Activated T-helper 17 cell treated with anti-CD3 and anti-CD28 coated beads, Interleukin-2, amount 50 U/mL, for 72 hours (primary cell): ENCODE results near the gene ITGA8. TPM values are rescaled to one million over a fixed set of nuclear protein-coding genes. Genes with fewer than 3 reads are reported as not detected.
"Not testable (repeated sequence)": the region's sequence is repeated elsewhere in the genome, so short reads cannot be mapped to it uniquely, and the experiment has no call there.

Source experiments
- ATAC-seq: fragments of 150-1000 bp; cut with Tn5 transposase; replicated peaks from 2 replicates; pipeline ENCODE4 v1.10.0; 2021; ENCODE audit warnings: mild to moderate bottlenecking, moderate library complexity
- H3K27ac Mint-ChIP-seq: one replicate; pipeline ENCODE4 v1.8.0; 2022; ENCODE audit warnings: mixed read lengths
- H3K27me3 Mint-ChIP-seq: one replicate; pipeline ENCODE4 v1.8.0; 2022; ENCODE audit warnings: mixed read lengths
- H3K36me3 Mint-ChIP-seq: one replicate; pipeline ENCODE4 v1.8.0; 2022; ENCODE audit warnings: low read depth, mild to moderate bottlenecking, mixed read lengths
- H3K4me1 Mint-ChIP-seq: one replicate; pipeline ENCODE4 v1.8.0; 2022; ENCODE audit warnings: mixed read lengths
- H3K4me3 Mint-ChIP-seq: one replicate; pipeline ENCODE4 v1.8.0; 2022; ENCODE audit warnings: mild to moderate bottlenecking, mixed read lengths
- H3K9me3 Mint-ChIP-seq: one replicate; pipeline ENCODE4 v1.8.0; 2022; ENCODE audit warnings: mixed read lengths
- total RNA-seq, 2 donors: library from RNA; stranded (reverse); gene quantifications; one replicate each; pipeline ENCODE4 v1.2.3, GENCODE V29; 2022

Gene ITGA8
- total RNA-seq, 2 donors from 2014 or later = not detected

DNA sequence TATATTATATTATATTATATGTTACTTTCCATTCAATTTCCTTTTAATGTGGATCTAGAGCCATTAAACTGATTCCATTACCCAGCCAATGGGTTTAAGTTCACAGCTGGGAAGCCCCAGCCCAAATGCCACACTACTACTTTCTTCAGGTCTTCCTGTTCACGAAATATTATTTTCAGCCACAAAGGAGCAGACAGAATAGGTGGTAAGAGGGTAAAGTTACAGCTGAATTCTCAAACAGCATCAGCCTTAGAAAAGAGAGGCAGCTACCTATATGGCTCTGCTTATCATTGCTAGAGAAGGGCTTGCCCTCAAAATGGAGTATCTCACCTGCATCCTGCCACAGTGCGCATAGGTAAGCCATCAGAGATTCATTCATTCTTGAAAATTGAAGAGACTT, 128.3 kb downstream of the ITGA8 start:
- Mint-ChIP-seq H3K9me3 (no peaks in the 10 kb centered on the region), H3K36me3 (no peaks in the 10 kb centered on the region), H3K4me3 (no peak overlapping the region), H3K27me3 (peaks cover 19% of the 10 kb centered on the region), H3K27ac (no peak overlapping the region), H3K4me1 (no peaks in the 10 kb centered on the region)
- ATAC-seq = no peak

- Mint-ChIP-seq H3K4me3 (no peak overlapping the region), H3K27me3 (peaks cover 8% of the 10 kb centered on the region), H3K4me1 (no peaks in the 10 kb centered on the region), H3K27ac (no peak overlapping the region), H3K36me3 (no peaks in the 10 kb centered on the region), H3K9me3 (no peaks in the 10 kb centered on the region)
- no peak for ATAC-seq
These were observed 130.8 kb downstream of the ITGA8 start for GRCh38 chr10:15588635-15589508.

- H3K4me3 Mint-ChIP-seq = no peak overlapping the region
- H3K9me3 Mint-ChIP-seq = no peaks in the 10 kb centered on the region
- no peaks in the 10 kb centered on the region for H3K4me1 Mint-ChIP-seq
- no peak overlapping the region for H3K27ac Mint-ChIP-seq
- H3K36me3 Mint-ChIP-seq = no peaks in the 10 kb centered on the region
- no peak for ATAC-seq
- H3K27me3 Mint-ChIP-seq = peaks cover 8% of the 10 kb centered on the region
These were observed 131.6 kb downstream of the ITGA8 start for GRCh38 chr10:15588151-15588550.

DNA sequence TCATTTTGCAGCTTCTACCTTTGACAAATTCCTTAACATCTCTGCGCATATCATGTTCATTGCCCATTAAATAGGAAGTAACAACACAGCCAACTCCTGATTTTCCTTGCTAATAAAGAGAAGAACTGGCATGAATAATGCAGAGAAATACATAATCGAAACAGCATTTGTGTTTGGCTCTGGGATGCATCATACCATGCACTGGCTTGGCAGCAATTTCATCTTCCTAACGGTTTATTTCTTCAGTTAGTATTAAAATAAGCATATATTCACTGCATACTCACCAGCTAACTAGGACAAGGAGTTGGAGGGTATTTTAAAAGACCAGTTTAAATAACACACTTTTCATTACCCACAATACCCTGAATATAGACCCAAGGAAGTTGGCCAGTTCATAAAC, 132.5 kb downstream of the ITGA8 start:
- Mint-ChIP-seq H3K27ac (no peak overlapping the region), H3K4me3 (no peak overlapping the region), H3K36me3 (no peaks in the 10 kb centered on the region), H3K9me3 (no peaks in the 10 kb centered on the region), H3K27me3 (peaks cover 8% of the 10 kb centered on the region), H3K4me1 (no peaks in the 10 kb centered on the region)
- no peak for ATAC-seq

DNA sequence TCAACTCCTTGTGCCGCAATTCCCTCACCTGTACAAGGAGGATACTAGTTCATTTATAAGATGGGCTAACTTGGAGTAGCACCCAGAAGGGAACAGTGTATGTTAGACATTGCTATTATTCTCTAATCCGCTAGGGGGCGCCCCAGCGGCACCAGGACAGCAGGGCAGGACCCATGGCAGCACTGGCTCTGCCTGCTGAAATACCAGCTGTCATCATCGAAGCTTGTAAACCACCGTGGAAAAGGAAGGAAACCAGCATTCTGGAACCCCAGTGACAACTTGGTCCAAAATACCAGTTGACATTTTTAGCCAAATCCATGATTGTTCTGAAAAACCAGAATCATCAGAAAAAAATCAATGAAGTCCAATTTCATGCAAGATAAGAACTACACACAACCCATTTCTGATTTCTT, 134.4 kb downstream of the ITGA8 start:
- ATAC-seq = peak; percentile 70
- H3K27me3 Mint-ChIP-seq = peaks cover 8% of the 10 kb centered on the region
- H3K4me1 Mint-ChIP-seq = no peaks in the 10 kb centered on the region
- no peak overlapping the region for H3K4me3 Mint-ChIP-seq
- H3K36me3 Mint-ChIP-seq = no peaks in the 10 kb centered on the region
- no peak overlapping the region for H3K27ac Mint-ChIP-seq
- H3K9me3 Mint-ChIP-seq = no peaks in the 10 kb centered on the region

DNA sequence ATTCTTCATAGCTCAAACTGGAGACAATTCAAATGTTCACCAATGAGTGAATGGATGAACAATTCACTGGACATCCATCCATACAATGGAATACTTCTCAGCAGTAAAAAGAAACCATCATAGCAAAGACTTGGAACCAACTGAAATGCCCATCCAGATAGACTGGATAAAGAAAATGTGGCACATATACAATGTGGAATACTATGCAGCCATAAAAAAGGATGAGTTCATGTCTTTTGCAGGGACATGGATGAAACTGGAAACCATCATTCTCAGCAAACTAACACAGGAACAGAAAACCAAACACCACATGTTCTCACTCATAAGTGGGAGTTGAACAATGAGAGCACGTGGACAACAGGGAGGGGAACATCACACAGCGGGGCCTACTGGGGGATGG, 136.8 kb downstream of the ITGA8 start:
- not testable (repeated sequence) for H3K4me1 Mint-ChIP-seq, ATAC-seq, H3K4me3 Mint-ChIP-seq, H3K9me3 Mint-ChIP-seq, H3K36me3 Mint-ChIP-seq, H3K27ac Mint-ChIP-seq
- H3K27me3 Mint-ChIP-seq = peaks cover 11% of the 10 kb centered on the region

- ATAC-seq = no peak
- Mint-ChIP-seq H3K27me3 (peaks cover 27% of the 10 kb centered on the region), H3K36me3 (no peaks in the 10 kb centered on the region), H3K4me1 (no peaks in the 10 kb centered on the region), H3K4me3 (no peak overlapping the region), H3K27ac (no peak overlapping the region), H3K9me3 (no peaks in the 10 kb centered on the region)
These were observed 140.1 kb downstream of the ITGA8 start for GRCh38 chr10:15579605-15580004.

- no peak for ATAC-seq
- Mint-ChIP-seq H3K27ac (no peak overlapping the region), H3K9me3 (no peaks in the 10 kb centered on the region), H3K4me3 (no peak overlapping the region), H3K4me1 (no peaks in the 10 kb centered on the region), H3K27me3 (peaks cover 19% of the 10 kb centered on the region), H3K36me3 (no peaks in the 10 kb centered on the region)
These were observed 147.1 kb downstream of the ITGA8 start for GRCh38 chr10:15572531-15573045.

DNA sequence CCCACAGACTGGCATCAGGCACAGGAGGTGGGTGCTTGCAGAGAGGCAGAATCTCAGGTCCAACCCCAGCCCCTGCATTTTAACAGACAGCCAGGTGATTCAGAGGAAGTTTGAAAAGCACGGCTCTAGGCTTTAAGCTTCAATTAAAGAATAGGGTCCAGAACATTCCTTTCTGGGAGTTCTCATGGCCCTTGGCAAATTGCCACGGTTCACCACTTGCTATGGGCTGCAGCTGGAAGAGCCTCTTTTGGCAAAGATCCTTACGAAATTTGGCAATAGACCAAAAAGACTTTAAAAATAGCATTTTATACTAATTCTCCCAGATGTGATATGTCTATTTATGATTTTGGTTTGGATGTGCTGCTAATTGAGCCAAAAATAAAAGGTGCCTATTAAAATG, 148.1 kb downstream of the ITGA8 start:
- H3K4me3 Mint-ChIP-seq = no peak overlapping the region
- no peaks in the 10 kb centered on the region for H3K4me1 Mint-ChIP-seq
- no peaks in the 10 kb centered on the region for H3K9me3 Mint-ChIP-seq
- no peak overlapping the region for H3K27ac Mint-ChIP-seq
- no peak for ATAC-seq
- H3K36me3 Mint-ChIP-seq = no peaks in the 10 kb centered on the region
- peaks cover 14% of the 10 kb centered on the region for H3K27me3 Mint-ChIP-seq

DNA sequence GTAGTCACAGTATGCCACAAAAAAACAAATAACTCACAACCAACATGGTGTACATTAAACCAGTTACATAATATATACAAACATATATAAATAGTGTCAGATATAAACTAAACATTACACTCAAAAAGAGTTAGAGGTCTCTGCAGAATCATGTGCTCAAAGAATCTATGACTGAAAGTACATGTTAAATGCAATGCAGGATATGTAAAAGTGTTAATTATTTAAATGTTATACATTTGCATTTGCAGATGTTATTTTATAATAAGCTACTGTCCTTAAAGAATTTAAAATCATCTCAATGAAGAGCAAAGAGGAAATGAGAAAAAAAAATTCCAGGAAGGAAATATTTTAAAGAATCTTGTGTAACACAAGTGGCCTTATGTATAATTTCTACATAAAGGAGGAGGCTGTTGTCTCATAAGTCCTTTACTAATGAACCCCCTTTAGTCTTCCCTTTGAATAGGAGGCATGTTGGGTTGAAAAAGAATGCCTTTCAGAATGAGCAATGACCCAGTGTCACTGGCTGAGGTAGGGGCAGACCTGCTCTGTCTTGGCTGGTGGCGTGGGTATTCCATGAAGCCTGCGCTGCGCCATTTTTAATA, 148.9 kb downstream of the ITGA8 start:
- Mint-ChIP-seq H3K27me3 (peaks cover 12% of the 10 kb centered on the region), H3K4me1 (no peaks in the 10 kb centered on the region), H3K36me3 (no peaks in the 10 kb centered on the region), H3K4me3 (no peak overlapping the region), H3K27ac (no peak overlapping the region), H3K9me3 (no peaks in the 10 kb centered on the region)
- no peak for ATAC-seq

GRCh38 chr10:15567952-15568351, 151.8 kb downstream of the ITGA8 start:
- ATAC-seq = no peak
- H3K4me1 Mint-ChIP-seq = no peaks in the 10 kb centered on the region
- H3K9me3 Mint-ChIP-seq = no peaks in the 10 kb centered on the region
- no peaks in the 10 kb centered on the region for H3K36me3 Mint-ChIP-seq
- H3K4me3 Mint-ChIP-seq = no peak overlapping the region
- peaks cover 6% of the 10 kb centered on the region for H3K27me3 Mint-ChIP-seq
- no peak overlapping the region for H3K27ac Mint-ChIP-seq

GRCh38 chr10:15563246-15563645, 156.5 kb downstream of the ITGA8 start:
- H3K4me1 Mint-ChIP-seq = no peaks in the 10 kb centered on the region
- H3K27ac Mint-ChIP-seq = no peak overlapping the region
- H3K36me3 Mint-ChIP-seq = no peaks in the 10 kb centered on the region
- no peak overlapping the region for H3K4me3 Mint-ChIP-seq
- peaks cover 4% of the 10 kb centered on the region for H3K9me3 Mint-ChIP-seq
- H3K27me3 Mint-ChIP-seq = peaks cover 15% of the 10 kb centered on the region
- no peak for ATAC-seq

DNA sequence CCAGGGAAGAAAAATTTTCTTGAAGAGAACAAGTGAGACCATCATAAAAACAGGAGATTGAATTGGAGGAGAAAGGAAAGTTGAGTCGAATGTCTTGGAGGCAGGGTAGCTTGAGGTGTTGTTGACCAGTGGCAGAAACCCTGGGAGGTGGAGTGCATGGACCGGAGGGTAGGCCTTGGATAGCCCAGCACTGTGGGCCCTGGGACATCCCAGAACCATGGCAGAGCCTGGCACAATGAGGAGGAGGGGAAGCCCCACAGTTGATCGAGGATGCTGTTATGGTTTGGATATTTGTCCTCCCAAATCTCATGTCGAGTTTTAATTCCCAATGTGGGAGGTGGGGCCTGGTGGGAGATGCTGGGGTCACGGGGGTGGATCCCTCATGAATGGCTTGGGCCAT, 157.1 kb downstream of the ITGA8 start:
- peaks cover 4% of the 10 kb centered on the region for H3K9me3 Mint-ChIP-seq
- no peaks in the 10 kb centered on the region for H3K4me1 Mint-ChIP-seq
- H3K27ac Mint-ChIP-seq = no peak overlapping the region
- peaks cover 18% of the 10 kb centered on the region for H3K27me3 Mint-ChIP-seq
- ATAC-seq = no peak
- H3K36me3 Mint-ChIP-seq = no peaks in the 10 kb centered on the region
- no peak overlapping the region for H3K4me3 Mint-ChIP-seq

DNA sequence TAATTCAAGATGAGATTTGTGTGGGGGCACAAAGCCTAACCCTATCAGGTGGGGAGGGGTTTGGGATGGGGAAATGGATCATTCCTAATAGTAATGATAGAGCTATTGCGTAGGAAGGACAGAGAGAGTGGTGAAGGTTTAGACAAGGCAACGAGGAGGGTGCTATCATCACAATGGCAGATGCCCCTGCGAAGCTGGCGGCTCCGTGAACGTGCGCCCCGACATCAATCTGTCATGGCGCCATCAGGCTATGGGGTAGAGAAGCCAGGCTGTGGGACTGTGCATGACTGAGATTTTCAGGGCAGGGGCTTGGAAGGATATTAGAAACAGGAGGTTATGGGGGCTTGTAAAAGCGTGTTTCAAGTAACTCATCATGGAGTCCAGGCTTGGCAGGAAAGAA, 157.6 kb downstream of the ITGA8 start:
- ATAC-seq = no peak
- Mint-ChIP-seq H3K9me3 (peaks cover 4% of the 10 kb centered on the region), H3K4me1 (no peaks in the 10 kb centered on the region), H3K27ac (no peak overlapping the region), H3K4me3 (no peak overlapping the region), H3K36me3 (no peaks in the 10 kb centered on the region), H3K27me3 (peaks cover 18% of the 10 kb centered on the region)

GRCh38 chr10:15558136-15558535, 161.6 kb downstream of the ITGA8 start:
- H3K9me3 Mint-ChIP-seq = peaks cover 8% of the 10 kb centered on the region
- no peak overlapping the region for H3K4me3 Mint-ChIP-seq
- peaks cover 22% of the 10 kb centered on the region for H3K27me3 Mint-ChIP-seq
- ATAC-seq = no peak
- no peak overlapping the region for H3K27ac Mint-ChIP-seq
- no peaks in the 10 kb centered on the region for H3K4me1 Mint-ChIP-seq
- H3K36me3 Mint-ChIP-seq = no peaks in the 10 kb centered on the region
